Skin epidermis (tissue), 12 donors: ENCODE data around the gene HRC.
"Not testable (repeated sequence)": the region's sequence is repeated elsewhere in the genome, so short reads cannot be mapped to it uniquely, and the experiment has no call there.

Experiments
- H3K27ac ChIP-seq, 21 experiments: fragments of 200-600 bp; sonication (generic) in 11 of 21; one replicate each; pipeline ENCODE4 v1.5.0; 2020; ENCODE audit warnings: mild to moderate bottlenecking in 3 of 21, inconsistent platforms in 2 of 21, moderate library complexity in 2 of 21
- H3K4me3 ChIP-seq, 7 experiments: fragments of 200-600 bp; sonication (generic) in 2 of 7; one replicate each; pipeline ENCODE4 v1.5.0; 2020; ENCODE audit warnings: inconsistent platforms in 2 of 7, mild to moderate bottlenecking in 2 of 7, moderate library complexity in 1 of 7

The HRC gene

DNA sequence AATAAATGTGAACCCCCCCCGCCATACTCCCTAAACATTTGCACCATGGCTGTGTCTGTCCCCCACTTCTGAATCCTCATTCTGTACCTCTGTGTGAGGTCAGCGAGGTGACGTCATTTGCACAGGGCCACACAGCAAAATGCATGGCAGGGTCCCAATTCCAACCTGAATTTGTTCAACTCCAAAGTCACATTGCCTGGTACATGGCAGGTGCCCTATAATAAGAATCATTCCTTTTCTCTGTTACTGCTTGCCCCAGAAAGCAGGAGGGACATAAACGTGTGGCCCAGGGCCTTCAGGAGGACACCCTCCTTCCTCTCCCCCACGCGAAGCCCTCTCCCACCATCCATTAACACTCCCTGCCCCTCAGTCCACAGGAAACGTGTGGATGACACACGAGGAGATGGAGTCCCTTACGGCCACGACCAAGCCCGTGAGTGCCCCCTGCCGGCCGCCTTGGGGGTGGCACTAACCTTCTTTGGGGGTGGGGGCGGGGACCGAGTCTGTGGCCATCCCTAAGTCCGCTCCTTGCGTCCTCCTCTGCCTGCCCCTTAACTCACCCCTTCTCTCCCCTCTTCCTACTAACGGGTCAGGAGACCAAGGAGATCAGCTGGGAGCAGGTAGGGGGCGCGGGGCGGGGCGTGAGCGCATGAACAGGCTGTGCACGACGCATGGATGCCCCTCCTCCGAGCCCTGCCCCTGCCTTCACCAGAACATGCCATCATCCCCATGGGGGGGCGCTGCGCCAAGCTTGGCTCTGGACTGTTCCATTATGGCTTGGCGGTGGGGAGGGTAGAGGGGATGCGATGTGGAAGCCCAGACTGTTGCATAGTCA, 9.4 kb downstream of the HRC start:
- Histone ChIP-seq H3K27ac (no peak overlapping the region), H3K4me3 (no peak overlapping the region)

DNA sequence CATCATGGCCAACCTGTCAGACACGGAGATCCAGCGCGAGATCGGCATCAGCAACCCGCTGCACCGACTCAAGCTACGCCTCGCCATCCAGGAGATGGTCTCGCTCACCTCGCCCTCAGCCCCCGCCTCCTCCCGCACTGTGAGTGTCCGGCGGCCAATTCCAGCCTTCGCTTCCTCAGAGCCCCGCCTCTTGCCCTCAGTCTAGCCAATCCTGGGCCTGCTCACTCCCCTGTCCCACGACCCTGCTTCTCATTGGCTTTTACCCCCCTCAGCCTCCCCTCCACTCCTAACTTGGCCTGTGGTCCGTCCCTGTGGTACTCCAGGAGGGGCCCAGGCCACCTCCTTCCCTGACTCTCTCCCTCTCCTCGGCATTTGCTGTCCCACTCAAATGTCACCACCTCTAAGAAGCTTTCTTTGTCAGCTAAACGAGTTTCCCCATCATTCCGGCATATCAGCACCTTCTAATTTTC, 12.3 kb downstream of the HRC start:
- Histone ChIP-seq H3K27ac (no peak overlapping the region), H3K4me3 (peak overlapping the region in 5 of 7 experiments; percentile 21 to 30 (median 27))

DNA sequence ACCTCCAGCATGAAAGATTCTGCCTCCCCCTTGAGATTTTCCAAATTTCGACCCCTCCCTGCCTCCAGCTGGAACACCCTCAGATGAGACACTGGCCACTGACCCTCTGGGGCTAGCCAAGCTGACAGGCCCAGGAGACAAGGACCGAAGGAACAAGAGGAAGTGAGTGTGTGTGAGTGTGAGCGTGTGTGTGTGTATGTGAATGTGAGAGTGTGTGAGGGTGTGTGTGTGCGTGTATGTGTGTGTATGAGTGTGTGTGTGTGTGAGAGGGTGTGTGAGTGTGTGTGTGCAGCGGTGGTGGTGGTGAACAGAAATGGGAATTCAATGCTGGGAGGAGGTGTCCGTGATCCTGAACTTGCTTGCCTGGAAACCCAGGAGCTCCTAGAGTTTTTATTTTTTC, 13.8 kb downstream of the HRC start:
- H3K4me3 ChIP-seq = no peak overlapping the region
- H3K27ac ChIP-seq = no peak overlapping the region

DNA sequence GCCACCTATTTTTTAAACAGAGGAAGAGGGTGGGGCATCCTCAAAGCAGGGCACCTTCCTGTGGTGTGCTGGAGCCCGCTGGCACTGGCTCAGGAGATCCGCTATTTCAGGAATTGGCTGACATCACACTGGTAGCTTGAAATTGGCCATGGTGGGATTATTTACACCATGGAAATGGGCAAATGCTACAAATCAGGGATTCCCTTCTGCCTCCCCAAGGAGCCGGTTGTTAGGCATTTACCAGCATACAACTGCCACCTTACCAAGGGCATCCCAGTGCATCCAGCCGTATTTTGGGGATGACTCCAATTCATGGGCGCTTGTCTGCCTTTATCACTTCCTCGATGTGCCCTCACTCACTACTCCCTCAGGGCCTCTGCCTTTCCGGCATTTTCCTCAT, 14.2 kb downstream of the HRC start:
- no peak overlapping the region for H3K4me3 ChIP-seq
- H3K27ac ChIP-seq = no peak overlapping the region

DNA sequence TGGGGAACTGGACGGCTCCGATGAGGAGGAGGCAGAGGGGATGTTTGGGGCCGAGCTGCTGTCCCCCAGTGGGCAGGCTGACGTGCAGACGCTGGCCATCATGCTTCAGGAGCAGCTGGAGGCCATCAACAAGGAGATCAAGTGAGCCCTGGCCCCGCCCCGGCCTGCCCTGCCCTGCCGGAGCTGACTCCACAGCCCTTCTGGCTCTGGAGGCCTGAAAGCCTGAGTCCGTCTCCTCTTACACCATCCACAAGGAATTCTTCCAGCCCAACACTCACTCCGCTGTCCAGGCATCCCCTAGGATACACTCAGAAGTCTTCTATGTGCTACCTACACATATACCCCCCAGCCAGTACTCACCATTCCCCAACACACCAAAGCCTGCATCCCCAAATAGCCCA, 18.4 kb downstream of the HRC start:
- Histone ChIP-seq H3K27ac (peak overlapping the region in 1 of 21 experiments; percentile 30), H3K4me3 (no peak overlapping the region)

DNA sequence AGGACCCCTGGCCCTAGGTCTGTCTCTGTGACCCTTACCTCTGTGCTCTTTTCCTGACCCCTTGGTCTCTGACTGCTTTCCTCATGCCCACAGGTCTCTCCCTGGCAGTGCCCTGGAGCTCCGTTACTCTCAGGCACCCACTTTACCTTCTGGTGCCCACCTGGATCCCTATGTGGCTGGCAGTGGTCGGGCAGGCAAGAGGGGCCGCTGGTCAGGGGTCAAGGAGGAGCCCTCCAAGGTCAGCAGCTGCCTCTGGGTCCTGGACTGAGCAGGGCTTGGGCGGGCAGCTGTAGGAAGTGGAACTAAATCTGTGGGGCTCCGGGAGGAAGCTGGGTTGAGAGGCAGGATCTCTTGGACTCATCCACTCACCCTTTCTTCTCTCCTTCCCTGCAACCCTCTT, 19.5 kb downstream of the HRC start:
- Histone ChIP-seq H3K4me3 (no peak overlapping the region), H3K27ac (no peak overlapping the region)

DNA sequence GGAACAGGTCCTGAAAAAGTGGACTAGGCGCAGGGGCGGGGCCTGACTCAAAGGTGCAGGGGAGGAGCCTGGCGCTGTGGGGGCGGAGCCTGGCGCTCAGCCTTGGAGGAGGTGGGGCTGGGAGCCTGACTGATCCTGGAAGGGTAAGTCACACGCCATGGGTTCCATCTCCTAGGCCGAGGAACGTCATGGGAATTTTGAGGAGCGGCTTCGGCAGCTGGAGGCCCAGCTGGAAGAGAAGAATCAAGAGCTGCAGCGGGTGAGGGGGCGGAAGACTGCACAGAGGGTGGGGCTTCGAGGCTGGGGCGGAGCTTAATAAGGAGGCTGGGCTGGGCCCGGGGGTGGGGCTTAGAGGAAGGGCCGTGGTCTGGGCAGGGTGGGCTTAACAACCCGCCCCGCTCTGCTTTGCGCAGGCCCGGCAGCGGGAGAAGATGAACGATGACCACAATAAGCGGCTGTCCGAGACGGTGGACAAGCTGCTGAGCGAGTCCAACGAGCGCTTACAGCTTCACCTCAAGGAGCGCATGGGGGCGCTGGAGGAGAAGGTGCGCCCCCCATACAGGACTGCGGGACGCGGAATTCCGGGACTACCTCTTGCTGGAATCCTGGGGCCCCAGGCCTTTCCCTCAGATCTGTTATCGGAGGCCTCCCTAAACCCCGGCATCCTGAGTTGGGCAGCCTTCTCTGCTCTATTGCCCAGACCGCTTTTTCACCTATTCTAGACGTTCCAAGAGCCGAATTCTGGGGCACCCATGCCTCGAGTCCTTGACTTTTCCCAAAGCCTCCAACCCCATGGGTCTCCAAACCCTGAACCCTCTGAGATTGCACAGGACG, 21.4 kb downstream of the HRC start:
- H3K4me3 ChIP-seq = peak overlapping the region in 1 of 7 experiments; percentile 5
- H3K27ac ChIP-seq = peak overlapping the region in 2 of 21 experiments; percentile 15 to 50

DNA sequence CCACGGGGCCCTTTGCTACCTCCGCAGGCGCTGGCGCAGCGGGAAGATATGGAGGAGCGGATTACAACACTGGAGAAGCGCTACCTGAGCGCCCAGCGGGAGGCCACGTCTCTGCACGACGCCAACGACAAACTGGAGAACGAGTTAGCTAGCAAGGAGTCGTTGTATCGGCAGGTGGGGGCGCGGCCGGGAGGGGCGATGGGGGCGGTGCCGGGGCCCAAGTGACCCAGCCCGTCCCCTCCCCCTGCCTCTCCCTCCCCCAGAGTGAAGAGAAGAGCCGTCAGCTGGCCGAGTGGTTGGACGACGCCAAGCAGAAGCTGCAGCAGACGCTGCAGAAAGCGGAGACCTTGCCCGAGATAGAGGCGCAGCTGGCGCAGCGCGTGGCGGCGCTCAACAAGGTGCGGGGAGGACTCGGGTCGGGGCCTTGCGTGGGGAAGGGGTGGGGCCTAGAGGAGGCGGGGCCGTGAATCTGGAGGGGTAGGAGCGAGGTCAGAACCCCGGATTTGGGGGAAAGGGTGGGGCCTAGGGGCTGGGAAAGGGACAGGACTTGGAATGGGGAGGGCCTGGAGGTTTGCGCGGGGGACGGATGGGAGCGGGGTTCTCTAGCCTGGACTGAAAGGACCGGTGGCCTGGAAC, 22.1 kb downstream of the HRC start:
- Histone ChIP-seq H3K4me3 (peak overlapping the region in 1 of 7 experiments; percentile 5), H3K27ac (peak overlapping the region in 2 of 21 experiments; percentile 15 to 50)

DNA sequence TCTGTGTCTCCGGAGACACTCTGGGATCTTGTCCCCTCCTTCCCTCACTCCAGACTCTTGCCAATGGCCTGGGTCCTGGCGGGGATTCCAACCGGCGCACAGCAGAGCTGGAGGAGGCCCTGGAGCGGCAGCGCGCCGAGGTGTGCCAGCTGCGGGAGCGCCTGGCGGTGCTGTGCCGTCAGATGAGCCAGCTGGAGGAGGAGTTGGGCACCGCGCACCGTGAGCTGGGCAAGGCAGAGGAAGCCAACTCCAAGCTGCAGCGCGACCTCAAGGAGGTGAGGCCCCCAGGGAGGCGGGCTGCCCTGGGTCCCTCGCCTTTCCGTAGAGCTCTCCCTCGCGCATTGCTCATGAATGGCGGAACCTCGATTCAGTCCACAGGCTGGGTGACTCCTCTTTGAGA, 24.9 kb downstream of the HRC start:
- no peak overlapping the region for H3K27ac ChIP-seq
- no peak overlapping the region for H3K4me3 ChIP-seq

DNA sequence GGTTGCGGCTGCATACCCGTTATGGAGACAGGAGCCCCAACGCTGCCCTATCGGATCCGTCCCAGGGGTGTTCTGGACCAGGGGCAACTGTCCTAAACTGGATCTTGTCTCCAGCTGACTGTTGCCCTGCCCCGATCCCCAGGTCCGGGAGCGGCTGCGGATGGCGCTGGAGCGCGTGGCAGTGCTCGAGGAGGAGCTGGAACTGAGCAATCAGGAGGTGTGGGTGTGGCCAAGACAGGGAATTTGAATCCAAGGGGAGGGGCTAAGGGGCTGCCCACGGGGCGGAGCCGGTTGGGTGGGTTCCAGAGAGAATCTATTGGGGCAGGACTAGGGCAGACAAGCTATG, 26.0 kb downstream of the HRC start:
- no peak overlapping the region for H3K4me3 ChIP-seq
- H3K27ac ChIP-seq = no peak overlapping the region

DNA sequence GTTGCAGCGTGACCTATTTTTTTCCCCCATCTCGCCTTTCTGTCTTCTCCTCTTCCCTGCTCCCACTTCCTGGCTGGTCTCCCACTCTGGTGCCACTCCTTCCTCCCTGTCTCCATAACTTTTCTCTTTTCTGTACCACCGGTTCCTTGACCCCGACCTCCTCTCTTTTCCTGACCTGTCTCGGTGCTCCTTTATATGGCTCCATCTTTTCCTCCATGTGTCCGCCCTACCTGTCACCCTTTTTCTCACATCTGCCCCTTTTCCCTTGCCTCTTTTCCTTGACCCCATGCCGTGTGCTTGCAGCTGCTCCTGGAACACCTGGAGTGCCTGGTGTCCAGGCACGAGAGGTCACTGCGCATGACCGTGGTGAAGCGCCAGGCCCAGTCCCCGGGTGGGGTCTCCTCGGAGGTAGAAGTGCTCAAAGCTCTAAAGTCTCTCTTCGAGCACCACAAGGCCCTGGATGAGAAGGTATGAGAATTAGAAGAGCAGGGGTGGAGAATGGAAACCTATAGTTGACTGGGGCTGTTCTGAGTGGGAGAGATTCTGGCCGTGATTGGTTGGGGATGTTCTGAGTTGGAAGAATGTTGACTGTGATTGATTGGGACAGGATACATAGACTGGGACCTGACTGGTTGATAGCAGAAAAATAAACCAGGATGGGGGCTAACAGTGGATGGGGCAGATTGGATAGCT, 26.5 kb downstream of the HRC start:
- Histone ChIP-seq H3K4me3 (peak overlapping the region in 4 of 7 experiments; percentile 10 to 26 (median 15)), H3K27ac (peak overlapping the region in 1 of 21 experiments; percentile 4)

DNA sequence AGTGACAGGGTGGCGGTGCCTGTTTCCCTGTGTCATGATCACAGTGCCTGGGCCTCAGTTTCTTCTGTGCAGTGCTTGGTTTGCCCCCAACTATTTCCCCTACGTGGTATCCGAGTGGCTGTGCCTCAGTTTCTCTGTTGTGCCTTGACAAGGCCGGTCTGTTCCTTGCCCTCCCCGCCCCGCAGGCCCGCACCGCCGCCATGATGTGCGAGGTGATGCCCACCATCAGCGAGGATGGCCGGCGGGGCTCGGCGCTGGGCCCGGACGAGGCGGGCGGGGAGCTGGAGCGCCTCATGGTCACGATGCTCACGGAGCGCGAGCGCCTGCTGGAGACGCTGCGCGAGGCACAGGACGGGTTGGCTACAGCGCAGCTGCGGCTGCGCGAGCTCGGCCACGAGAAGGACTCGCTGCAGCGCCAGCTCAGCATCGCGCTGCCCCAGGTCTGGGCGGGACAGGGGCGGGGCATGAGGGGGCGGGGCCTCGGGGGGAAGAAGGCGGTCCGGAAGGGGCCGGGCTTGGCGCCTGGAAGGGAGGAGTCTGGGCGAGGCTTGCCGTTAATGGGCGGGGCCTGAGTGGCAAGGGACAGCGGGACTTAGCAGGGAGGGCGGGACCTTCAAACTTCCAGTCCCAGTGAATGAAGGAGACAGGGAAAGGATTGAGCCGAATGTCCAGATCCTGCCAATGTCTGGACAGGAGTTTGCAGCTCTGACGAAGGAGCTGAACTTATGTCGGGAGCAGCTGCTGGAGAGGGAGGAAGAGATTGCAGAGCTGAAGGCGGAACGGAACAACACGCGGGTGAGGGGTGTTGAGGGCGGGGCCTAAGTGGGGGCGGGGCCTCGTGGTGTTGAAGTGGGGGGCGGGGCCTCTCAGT, 27.3 kb downstream of the HRC start:
- Histone ChIP-seq H3K4me3 (peak overlapping the region in 5 of 7 experiments; percentile 14 to 32 (median 16)), H3K27ac (peak overlapping the region in 7 of 21 experiments; percentile 4 to 64 (median 44))

DNA sequence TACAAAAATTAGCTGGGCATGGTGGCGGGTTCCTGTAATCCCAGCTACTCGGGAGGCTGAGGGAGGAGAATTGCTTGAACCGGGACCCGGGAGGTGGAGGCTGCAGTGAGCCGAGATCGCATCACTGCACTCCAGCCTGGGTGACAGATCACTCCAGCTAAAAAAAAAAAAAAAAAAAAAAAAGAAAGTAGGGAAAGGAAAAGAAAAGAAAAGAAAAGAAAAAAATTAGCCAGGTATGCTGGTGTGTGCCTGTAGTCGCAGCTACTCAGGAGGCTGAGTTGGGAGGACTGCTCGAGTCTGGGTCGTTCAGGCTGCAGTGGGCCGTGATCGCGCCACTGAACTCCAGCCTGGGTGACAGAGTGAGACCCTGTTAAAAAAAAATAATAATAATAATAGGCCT, 28.0 kb downstream of the HRC start:
- peak overlapping the region in 2 of 21 experiments; percentile 29 to 46 for H3K27ac ChIP-seq

DNA sequence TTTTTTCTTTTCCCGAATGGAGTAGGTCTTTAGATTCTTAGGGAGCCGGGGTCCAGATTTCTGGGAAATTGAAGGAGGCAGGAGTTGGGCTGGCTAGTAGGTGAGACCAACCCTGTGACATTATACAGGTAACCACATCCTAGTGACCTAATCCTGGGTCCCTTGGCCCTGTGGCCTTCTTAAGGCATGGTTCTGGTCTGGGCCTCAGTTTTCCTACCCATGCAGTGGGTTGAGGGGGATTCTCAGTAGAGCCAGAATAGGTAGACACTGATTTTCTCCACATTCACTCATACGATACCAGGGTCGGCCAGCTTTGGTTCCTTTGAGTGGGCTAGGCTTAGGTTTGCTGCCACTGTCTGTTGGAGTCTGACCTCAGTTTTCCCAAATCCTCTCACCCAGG, 28.6 kb downstream of the HRC start:
- Histone ChIP-seq H3K4me3 (no peak overlapping the region), H3K27ac (no peak overlapping the region)

More for the DNA sequence above, 28.0 kb downstream of the HRC start:
- not testable (repeated sequence) for H3K4me3 ChIP-seq

DNA sequence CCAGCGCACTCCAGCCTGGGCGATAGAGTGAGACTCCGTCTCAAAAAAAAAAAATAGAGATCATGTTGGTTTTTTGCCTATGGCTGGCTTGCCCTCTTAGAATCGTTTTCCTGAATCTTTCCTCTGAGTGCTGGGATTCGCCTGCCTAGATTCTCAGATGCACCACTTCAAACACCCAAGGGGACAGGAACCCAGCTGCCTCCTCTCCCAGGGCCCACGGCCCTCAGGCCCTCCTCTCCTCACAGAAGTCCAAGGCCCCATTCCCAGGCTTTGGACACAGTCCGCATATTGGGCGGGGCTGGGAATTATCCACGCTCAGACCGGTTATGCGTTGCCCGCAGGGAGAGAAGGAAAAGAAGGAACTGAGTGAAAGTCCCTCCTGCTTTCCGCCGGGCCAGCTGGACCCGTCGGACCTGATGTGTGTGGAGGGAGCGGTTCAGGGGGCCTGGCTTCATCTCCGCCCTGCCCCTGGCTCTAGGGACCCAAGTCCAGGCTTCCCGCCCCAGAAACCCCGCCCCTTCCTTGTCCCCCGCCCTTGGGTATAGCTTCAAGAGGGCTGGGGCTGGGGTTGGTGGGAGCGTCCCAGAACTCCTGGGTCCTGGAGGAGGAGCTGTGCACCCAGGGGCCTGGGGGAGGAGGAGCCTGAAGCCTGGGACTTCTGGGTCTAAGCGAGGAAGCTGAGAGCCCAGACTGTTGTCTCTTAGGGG, 30.0 kb downstream of the HRC start:
- Histone ChIP-seq H3K4me3 (peak overlapping the region in 1 of 7 experiments; percentile 3), H3K27ac (peak overlapping the region in 13 of 21 experiments; percentile 4 to 83 (median 56))

DNA sequence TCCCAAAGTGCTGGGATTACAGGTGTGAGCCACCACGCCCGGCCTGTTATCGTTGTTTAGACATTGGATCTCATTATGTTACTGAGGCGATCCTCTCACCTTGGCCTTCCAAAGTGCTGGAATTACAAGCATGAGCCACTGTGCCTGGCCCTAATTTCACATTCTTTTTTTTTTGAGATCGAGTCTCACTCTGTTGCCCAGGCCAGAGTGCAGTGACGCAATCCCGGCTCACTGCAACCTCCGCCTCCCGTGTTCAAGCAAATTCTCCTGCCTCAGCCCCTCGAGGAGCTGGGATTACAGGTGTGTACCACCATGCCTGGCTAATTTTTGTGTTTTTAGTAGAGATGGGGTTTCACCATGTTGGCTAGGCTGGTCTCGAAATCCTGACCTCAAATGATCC, 31.9 kb downstream of the HRC start:
- not testable (repeated sequence) for H3K4me3 ChIP-seq, H3K27ac ChIP-seq

DNA sequence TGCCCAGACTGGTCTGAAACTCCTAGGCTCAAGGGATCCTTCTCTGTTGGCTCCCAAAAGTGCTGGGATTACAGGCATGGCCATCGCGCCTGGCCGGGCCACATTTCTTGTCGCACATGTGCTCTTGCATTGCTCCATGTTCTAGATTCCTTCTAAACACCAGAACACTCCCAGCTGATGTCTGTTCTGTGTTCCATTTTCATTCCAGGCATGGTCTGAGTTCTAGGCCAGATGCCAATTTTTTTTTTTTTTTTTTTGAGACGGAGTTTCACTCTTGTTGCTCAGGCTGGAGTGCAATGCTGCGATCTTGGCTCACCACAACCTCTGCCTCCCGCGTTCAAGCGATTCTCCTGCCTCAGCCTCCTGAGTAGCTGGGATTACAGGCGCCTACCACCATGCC, 33.4 kb downstream of the HRC start:
- not testable (repeated sequence) for H3K4me3 ChIP-seq, H3K27ac ChIP-seq

DNA sequence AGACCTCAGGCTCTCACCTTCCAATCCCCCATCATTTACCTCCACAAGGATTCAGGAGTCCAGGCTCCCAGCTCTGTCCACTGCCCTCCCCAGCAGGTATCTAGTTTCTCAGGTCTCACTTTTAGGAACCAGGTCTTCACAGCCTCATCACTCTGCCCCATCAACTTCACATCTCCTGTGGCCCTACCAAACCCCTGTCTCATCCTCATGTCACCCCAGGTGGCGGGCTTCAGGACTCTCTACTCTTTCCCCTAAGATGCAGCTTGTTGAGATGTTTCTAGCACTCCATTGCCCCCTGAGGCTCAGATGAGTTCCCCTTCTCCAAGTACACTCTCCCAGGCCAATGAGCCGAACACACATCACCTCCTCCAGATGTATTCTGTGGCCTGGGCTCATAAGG, 34.3 kb downstream of the HRC start:
- H3K27ac ChIP-seq = no peak overlapping the region
- H3K4me3 ChIP-seq = no peak overlapping the region
